Psoas muscle (tissue), 8 donors: ENCODE data around the gene CTU1. TPM values are rescaled to one million over a fixed set of nuclear protein-coding genes. Genes with fewer than 3 reads are reported as not detected.

Source experiments
- ATAC-seq, 4 donors: fragments of 200-7000 bp; cut with Tn5 transposase; one replicate each; pipeline ENCODE4 v1.9.1; 2020; ENCODE audit warnings: moderate library complexity in 3 of 4, mild to moderate bottlenecking in 2 of 4
- DNase-seq, 2 donors: peaks; one replicate each; pipeline ENCODE4 v3.0.0-alpha.2; 2020
- H3K27ac ChIP-seq: fragments of 200-600 bp; one replicate; pipeline ENCODE4 v1.8.0; 2022
- H3K27me3 ChIP-seq, 3 donors: fragments of 200-600 bp in 1 of 3; one replicate each; pipeline versions ENCODE4 v1.6.1 to v1.8.0; 2013 to 2022; ENCODE audit warnings: low read length in 2 of 3, mild to moderate bottlenecking in 2 of 3, moderate library complexity in 1 of 3; ENCODE audit not compliant: insufficient read depth in 3 of 3
- H3K36me3 ChIP-seq, 2 donors: fragments of 200-600 bp in 1 of 2; one replicate each; pipeline versions ENCODE4 v1.6.1 to v1.8.0; 2013 to 2022; ENCODE audit warnings: low read depth in 1 of 2, mild to moderate bottlenecking in 1 of 2, moderate library complexity in 1 of 2; ENCODE audit not compliant: insufficient read depth in 1 of 2
- H3K4me1 ChIP-seq: fragments of 200-600 bp; one replicate; pipeline ENCODE4 v1.8.0; 2022
- H3K4me3 ChIP-seq: fragments of 200-600 bp; one replicate; pipeline ENCODE4 v1.8.0; 2022; ENCODE audit warnings: mild to moderate bottlenecking
- H3K9me3 ChIP-seq: fragments of 200-600 bp; one replicate; pipeline ENCODE4 v1.8.0; 2022
- WGBS, 3 donors: extraction: QIAGEN DNeasy Blood & Tissue Kit; methylation state at CpG; one replicate each; pipeline versions ENCODE4 v1.1.6 to v1.1.7; 2013; 5-methylcytosine and 5-hydroxymethylcytosine counted together
- intact Hi-C, 2 donors: fragments of 100-400 bp; cut with DNase I; formaldehyde crosslinking; loops; one replicate each; pipeline versions ENCODE4 v1.11.0 to v1.14.2; 2022
- polyA plus RNA-seq, 3 donors: library from polyadenylated mRNA; stranded (reverse); fragments of 200-250 nt; gene quantifications; one replicate each; pipeline ENCODE4 v1.2.3, GENCODE V29; 2013
- total RNA-seq, 4 donors: library from RNA; stranded (reverse); fragmentation: NEBNext Ultra II Directional in 2 of 4; extraction: Animal tissue kit (Norgen Biotek cat#: 25700) in 2 of 4; gene quantifications; one replicate each; pipeline versions ENCODE4 v1.2.1 to v1.2.4, GENCODE V29; 2021 to 2023
- TF ChIP-seq, protein P1 (sequence below): fragments of 200-600 bp; IDR thresholded peaks from one replicate; pipeline ENCODE4 v1.8.0; 2022; ENCODE audit warnings: antibody characterized with exemption
- donor health status: healthy with polysubstance abuse.
- donor health status: DM: no; HTN: no; CAD: no; lungs with moderate emphysema.
- donor health status: Bipolar disorder and iron deficiency.
- donor health status: healthy.
- donor health status: DM: yes; HTN: yes; CAD: no.
- donor health status: DM: no; HTN: no; CAD: no.
- donor health status: DM: no; HTN: no; CAD: no.
- donor health status: DM: yes; HTN: yes; CAD: no.

Gene CTU1
- total and polyA plus RNA-seq, 7 donors: 1.4 to 9.1 (median 5.6) TPM

DNA sequence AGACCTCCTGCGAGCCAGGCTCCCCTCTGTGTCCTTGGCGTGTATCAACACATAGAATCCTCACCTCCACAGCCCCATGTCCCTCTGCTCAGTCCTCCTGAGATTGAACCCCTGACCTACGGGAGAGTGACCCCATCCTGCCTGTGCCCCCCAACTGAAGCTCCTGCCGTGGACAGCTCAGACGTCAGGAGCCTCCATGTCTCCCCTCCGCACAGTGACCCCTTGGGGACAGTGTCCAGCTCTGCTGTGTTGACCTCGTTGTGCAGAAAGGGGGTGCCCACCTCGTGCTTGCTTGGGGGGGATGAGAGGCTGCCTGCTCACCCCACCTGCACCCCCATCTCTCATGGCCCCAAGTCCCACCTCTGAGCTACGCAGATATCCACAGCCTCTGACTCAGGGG lies 16.0 kb upstream of the CTU1 start:
- 72 to 78% (median 73%) methylated on average over 9 of the region's 9 CpGs for WGBS, 3 donors
- intact Hi-C loops: no loop called here
- Histone ChIP-seq H3K36me3 (no peaks in the 10 kb centered on the region), H3K27ac (no peak overlapping the region), H3K4me3 (no peak overlapping the region), H3K27me3 (peaks cover 0 to 6% (median 0%) of the 10 kb centered on the region in 3 donors), H3K9me3 (no peaks in the 10 kb centered on the region), H3K4me1 (no peaks in the 10 kb centered on the region)
- no peak for ATAC-seq
- no peak for DNase-seq
- TF ChIP-seq, protein P1, sequence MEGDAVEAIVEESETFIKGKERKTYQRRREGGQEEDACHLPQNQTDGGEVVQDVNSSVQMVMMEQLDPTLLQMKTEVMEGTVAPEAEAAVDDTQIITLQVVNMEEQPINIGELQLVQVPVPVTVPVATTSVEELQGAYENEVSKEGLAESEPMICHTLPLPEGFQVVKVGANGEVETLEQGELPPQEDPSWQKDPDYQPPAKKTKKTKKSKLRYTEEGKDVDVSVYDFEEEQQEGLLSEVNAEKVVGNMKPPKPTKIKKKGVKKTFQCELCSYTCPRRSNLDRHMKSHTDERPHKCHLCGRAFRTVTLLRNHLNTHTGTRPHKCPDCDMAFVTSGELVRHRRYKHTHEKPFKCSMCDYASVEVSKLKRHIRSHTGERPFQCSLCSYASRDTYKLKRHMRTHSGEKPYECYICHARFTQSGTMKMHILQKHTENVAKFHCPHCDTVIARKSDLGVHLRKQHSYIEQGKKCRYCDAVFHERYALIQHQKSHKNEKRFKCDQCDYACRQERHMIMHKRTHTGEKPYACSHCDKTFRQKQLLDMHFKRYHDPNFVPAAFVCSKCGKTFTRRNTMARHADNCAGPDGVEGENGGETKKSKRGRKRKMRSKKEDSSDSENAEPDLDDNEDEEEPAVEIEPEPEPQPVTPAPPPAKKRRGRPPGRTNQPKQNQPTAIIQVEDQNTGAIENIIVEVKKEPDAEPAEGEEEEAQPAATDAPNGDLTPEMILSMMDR: no peak

DNA sequence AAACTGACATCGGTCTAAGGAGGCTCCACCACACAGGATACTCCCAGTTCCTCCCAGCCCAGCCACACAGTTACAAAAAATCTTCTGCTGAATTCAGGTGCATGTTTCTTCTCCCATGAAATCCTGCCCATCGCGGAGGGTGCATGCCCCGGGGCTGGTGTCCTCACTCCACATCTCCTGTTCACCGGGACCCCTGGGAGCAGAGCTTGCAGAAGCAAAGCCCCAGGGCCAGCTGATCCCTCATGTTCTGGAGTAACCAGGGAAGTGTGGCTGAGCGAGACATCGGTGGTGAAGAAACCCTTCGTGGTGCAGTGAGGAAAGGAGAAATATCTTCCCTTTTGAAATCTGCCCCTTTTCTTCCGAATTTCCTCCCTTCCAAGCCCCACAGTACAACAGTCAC lies 15.6 kb upstream of the CTU1 start:
- no peaks in the 10 kb centered on the region for H3K9me3 ChIP-seq
- H3K36me3 ChIP-seq: no peaks in the 10 kb centered on the region
- WGBS, 3 donors: 66 to 75% (median 67%) methylated on average over 9 of the region's 9 CpGs
- no peak overlapping the region for H3K4me3 ChIP-seq
- H3K27ac ChIP-seq: no peak overlapping the region
- TF ChIP-seq, protein P1: no peak
- peaks cover 0 to 6% (median 0%) of the 10 kb centered on the region in 3 donors for H3K27me3 ChIP-seq
- intact Hi-C loops: no loop called here
- DNase-seq: no peak
- no peaks in the 10 kb centered on the region for H3K4me1 ChIP-seq
- ATAC-seq: no peak

DNA sequence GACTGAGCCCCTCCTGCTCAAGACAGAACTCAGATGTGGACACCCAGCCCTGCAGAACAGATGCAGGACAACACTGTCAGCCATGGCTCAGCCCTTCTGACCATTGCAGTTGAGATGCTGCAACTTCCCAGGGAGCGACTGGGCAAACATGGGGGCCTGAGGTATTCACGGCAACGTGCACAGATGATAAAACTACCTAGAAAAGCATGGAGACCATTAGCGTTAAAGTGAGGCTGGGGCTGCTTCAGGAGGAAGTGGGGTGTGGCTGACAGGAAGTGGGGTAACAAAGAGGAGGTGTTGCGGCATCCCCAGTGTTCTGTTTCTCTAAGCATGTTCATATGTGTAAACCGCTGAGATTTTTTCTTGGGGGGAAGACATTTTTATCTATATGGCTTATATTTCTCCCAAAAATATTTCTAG lies 15.2 kb upstream of the CTU1 start:
- H3K27ac ChIP-seq: no peak overlapping the region
- WGBS, 3 donors: 47 to 65% (median 62%) methylated on average over 6 of the region's 6 CpGs
- H3K4me1 ChIP-seq: no peaks in the 10 kb centered on the region

DNA sequence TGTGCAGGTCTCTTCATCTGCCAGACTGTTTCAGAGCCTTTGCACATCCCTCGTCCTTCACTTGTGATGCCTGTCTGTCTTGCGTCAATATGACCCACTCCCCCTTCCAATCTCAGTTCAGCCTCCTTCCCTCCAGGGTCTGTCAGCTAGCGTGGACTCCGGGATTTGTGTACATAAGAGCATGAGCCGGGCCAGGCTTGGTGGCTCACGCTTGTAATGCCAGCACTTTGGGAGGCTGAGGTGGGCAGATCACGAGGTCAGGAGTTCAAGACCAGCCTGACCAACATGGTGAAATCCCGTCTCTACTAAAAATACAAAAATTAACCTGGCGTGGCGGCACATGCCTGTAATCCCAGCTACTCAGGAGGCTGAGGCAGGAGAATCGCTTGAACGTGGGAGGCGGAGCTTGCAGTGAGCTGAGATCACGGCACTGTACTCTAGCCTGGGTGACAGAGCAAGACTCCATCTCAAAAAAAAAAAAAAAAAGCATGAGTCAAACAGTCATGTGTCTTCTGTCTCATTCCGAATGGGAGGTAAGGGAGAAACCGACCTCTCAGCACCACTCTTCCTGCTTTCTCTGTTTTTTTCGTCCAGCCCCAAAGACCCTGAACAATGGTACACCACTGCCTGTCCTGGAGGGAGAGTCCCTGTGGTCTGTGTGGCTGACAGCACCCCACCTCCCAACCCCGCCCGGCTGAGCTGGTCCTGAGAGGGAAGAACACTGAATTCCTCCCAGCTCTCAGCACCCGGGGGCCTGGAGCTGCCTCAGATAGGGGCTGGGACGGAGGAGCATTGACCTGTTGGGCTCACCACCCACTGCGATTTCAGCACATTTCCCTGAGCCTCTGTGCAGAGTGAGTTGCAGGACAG lies 14.1 kb upstream of the CTU1 start:
- Histone ChIP-seq H3K9me3 (no peaks in the 10 kb centered on the region), H3K36me3 (no peaks in the 10 kb centered on the region), H3K4me1 (no peaks in the 10 kb centered on the region), H3K27ac (no peak overlapping the region), H3K4me3 (no peak overlapping the region), H3K27me3 (peaks cover 0 to 6% (median 0%) of the 10 kb centered on the region in 3 donors)
- TF ChIP-seq, protein P1: no peak
- DNase-seq: no peak
- WGBS, 3 donors: 69 to 74% (median 70%) methylated on average over 22 of the region's 22 CpGs
- no peak for ATAC-seq
- intact Hi-C loops: no loop called here

More for the DNA sequence above, 15.2 kb upstream of the CTU1 start:
- H3K9me3 ChIP-seq: no peaks in the 10 kb centered on the region
- TF ChIP-seq, protein P1: no peak
- H3K4me3 ChIP-seq: no peak overlapping the region
- H3K36me3 ChIP-seq: no peaks in the 10 kb centered on the region
- no peak for DNase-seq
- ATAC-seq: no peak
- intact Hi-C loops: no loop called here
- peaks cover 0 to 6% (median 0%) of the 10 kb centered on the region in 3 donors for H3K27me3 ChIP-seq
